Ureter (tissue), 1 donor: Measurements from ENCODE around the gene SH3BGR. TPM values are rescaled to one million over a fixed set of nuclear protein-coding genes. Genes with fewer than 3 reads are reported as not detected.

Source experiments
- DNase-seq: peaks from one replicate; pipeline ENCODE4 v3.0.0-alpha.2; 2020; ENCODE audit warnings: low spot score
- total RNA-seq: library from RNA; stranded (reverse); gene quantifications from one replicate; pipeline ENCODE4 v1.2.4, GENCODE V29; 2023
- donor health status: DM: yes; HTN: yes; CAD: no.

Gene SH3BGR
- total RNA-seq, 1 donor from 2014 or later: 11.8 TPM

GRCh38 chr21:39546522-39546921 is 94.8 kb downstream of the SH3BGR start:
- no peak for DNase-seq

- no peak for DNase-seq
Observed at GRCh38 chr21:39552856-39553255, 101.1 kb downstream of the SH3BGR start.

DNA sequence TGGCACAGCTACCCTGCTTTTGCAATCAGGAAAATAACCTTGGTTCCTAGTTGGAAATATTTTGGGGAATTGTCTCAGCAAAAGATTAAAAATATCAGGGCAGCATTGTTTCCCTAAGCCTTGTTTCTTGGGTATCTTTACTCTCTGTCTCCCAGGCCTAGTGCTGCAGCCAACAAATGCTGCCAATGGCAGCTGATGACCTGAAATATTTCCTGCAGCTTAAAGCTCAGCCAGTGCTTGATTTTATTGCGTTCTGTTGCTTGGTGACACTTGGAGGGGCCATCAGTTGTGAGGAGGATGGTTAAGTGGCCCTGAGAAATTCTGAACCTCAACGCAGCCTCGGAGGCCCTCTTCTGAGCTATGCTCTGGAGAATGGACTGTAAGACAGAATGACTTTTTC is 101.6 kb downstream of the SH3BGR start:
- no peak for DNase-seq

DNA sequence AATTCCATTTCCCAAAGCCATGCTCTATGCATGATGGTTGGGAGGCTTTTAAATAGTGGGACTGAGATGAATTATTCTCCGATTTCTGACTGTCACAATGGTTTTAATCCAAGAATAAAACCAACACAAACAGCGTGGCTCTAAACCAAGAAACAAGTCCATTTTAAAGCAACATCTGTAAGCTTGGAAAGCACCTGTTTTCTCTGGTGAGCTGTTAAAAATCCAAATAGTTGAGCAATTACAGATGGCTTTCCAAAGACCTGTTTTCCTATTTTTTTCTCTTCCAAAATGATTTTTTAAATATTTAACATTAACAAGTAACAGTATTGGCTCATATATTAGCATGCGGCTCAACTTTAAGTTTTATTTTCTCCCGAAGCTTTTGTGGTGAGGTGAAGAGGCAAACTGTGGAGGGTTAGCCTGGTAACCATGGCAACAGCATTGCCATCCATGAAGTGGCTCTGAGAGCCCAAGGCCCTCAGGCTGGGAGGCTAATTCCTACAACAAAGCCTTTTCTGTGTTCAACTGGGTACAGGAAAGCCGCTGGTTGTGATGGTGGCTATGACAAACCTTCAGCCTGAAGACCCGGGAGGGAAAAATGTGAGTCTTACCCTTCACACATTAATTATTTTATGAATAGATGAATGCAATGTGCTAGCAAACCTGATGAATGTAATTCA is 104.3 kb downstream of the SH3BGR start:
- DNase-seq: no peak

DNA sequence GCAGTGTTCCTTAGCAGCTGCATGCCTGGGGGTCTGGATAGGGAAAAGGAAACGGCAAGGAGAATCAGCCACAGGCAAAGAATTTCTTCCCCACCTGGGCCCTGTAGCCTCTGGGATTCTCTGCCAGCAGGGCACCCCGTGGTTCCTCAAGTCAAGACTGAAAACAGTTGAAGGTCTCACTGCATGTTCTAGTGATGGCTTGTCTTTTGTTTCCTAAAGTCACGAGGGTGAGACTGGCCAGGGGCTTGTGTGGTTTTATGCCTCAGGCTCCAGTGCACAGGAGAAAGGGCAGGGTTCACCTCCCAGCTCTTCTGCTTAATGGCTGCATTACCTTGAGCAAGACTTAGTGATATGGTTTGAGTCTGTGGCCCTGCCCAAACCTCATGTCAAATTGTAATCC is 107.7 kb downstream of the SH3BGR start:
- DNase-seq: no peak

- DNase-seq: no peak
Observed at GRCh38 chr21:39561140-39561539, 109.4 kb downstream of the SH3BGR start.

GRCh38 chr21:39562791-39563770 is 111.3 kb downstream of the SH3BGR start:
- no peak for DNase-seq

DNA sequence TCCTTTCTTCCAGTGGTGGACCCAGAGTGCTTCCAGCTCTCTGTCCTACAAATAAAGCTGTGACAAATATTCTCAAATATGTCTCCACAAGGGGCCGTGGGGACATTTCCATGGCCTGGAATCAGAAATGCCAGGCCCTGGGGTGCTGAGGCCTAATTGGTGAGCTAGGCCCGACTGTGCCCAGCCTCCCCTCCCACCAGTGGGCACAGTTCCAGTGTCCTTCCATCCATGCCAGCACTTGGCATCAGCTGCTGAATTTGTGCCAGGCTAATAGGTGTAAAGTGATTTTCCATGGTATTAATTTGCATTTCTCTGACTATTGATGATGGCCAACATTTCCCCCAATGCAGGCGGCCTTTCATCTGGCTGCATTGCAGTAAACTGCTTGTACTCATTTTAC is 112.4 kb downstream of the SH3BGR start:
- DNase-seq: no peak

Other genes starting within 250 kb of the SH3BGR start
- 63.9 TPM for gene BRWD1, start 138.3 kb upstream of the SH3BGR start, total RNA-seq
- 225 TPM for gene HMGN1, start 102.9 kb upstream of the SH3BGR start, total RNA-seq
- gene LCA5L, start 6.2 kb upstream of the SH3BGR start, total RNA-seq: 3.0 TPM
- gene B3GALT5, start 161.0 kb downstream of the SH3BGR start, total RNA-seq: 21.9 TPM